NCI-H82 (cell line): ENCODE measurements around the gene PTMA.
"Not testable (repeated sequence)": the region's sequence is repeated elsewhere in the genome, so short reads cannot be mapped to it uniquely, and the experiment has no call there.

Source experiments
- DNase-seq: peaks from one replicate; lab custom pipeline; 2025; lab: John Stamatoyannopoulos, UW

Gene PTMA, protein sequence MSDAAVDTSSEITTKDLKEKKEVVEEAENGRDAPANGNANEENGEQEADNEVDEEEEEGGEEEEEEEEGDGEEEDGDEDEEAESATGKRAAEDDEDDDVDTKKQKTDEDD

GRCh38 chr2:231707927-231708772 is at the start of gene PTMA:
Gene PTMA (plus strand): TSS chr2:231708525. CDS start chr2:231708707, 182 bp downstream.
- DNase-seq: peak; percentile 100

GRCh38 chr2:231660073-231660472 is 48.3 kb upstream of the PTMA start:
- DNase-seq: not testable (repeated sequence)

- DNase-seq: no peak
These were observed 47.5 kb upstream of the PTMA start for GRCh38 chr2:231660860-231661259.

GRCh38 chr2:231661422-231662027 is 46.8 kb upstream of the PTMA start:
- DNase-seq: no peak

DNA sequence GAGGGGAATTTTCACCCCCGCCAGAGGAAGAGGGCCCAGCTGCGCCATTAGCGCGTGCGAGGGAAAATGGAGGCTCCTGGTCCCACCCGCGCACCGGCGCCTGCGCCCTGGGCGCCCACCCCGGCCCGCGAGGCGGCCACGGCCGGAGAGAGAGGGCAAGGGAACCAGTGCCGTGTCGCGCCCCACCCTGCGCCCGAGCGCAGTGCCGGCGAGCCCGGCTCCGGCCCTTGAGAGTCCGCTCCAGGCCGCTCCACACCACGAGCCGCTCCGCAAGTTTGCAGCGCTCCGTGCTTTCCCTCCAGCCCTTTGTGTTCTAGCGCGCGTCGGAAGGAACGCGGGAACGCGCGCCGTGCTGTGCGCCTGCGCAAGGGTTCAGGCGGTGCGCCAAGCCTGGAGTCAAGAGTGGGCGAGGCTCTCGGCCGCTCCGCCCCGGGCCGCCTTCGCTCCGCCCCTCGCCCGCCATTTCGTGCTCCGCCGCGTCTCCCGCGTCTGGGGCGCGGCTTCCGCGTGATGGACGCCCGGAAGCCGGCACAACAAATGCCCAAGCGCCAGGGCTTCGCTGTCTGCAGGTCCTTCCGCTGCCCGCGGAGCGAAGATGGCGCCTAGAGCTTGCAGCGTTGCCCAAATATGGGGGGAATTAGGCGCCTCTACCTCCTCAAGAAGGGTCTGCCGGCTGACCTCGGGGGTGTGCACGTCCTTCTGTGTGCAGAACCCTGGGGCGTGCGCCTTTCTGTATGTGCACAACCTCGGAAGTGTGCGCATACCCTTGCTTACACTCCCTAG is 46.1 kb upstream of the PTMA start:
- no peak for DNase-seq

GRCh38 chr2:231662811-231663457 is 45.4 kb upstream of the PTMA start:
- no peak for DNase-seq

DNA sequence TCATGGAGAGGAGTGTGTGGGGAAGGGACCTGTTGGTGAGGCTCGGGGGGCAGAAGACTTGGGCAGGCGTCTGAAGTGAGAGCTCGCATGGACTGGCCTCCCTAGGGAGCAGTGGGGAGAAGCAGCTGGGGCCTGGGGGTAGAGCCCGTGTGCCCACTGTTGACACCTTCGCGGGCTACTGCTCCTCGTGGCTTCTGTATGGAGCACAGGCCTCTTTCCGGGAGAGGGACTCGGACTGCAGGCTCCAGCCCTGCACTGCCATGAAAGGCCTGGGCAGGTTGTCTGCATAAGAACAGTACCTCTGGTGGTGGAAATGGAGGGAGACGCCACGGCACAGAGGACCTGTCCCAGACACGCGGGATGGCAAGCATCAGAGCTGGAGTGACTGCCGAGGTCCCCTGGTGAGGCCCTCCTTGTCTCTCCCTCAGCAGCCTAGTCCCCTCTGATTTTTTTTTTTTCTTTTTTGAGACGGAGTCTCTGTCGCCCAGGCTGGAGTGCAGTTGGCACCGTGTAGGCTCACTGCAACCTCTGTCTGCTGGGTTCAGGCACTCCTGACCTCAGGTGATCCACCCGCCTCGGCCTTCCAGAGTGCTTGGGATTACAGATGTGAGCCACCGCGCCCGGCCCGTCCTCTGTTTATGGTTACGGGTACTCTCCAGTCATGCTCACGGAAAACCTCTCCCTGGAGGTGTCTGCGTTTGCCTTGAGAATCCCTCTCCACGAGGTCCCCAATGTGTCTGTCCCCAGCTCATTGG is 44.7 kb upstream of the PTMA start:
- DNase-seq: no peak

- no peak for DNase-seq
These were observed 43.6 kb upstream of the PTMA start for GRCh38 chr2:231664727-231665126.

- no peak for DNase-seq
These were observed 42.8 kb upstream of the PTMA start for GRCh38 chr2:231665245-231666170.

- peak; percentile 72 for DNase-seq
These were observed 41.9 kb upstream of the PTMA start for GRCh38 chr2:231666171-231667095.

DNA sequence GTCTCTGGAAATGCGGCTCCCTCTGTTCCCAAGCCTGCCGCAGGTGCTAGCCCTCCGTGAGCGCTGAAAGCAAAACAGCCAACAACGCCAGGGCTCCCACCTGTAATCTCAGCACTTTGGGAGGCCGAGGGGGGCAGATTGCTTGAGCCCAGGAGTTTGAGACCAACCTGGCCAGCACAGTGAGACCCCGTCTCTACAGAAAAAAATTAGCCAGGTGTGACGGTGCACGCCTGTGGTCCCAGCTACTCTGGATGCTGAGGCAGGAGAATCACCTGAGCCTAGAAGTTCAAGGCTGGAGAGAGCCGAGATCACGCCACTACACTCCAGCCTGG is 41.3 kb upstream of the PTMA start:
- DNase-seq: no peak

GRCh38 chr2:231667496-231667895 is 40.8 kb upstream of the PTMA start:
- no peak for DNase-seq

DNA sequence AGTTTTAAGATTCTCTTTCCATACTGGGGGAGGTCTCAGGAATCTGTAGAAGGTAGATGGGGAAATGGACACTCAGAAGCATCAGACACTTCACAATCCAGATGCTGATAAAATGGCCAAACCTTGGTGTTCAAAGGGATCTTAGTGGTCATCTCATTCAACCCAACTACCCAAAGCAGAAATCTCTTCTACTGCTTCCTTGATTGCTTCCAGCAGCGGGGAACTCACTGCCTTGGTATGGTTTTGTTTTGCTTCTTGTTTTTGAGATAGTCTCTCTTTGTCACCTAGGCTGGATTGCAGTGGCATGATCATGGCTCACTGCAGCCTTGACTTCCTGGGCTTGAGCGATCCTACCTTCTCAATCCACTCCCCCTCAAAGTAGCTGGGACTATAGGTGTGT is 39.3 kb upstream of the PTMA start:
- no peak for DNase-seq

DNA sequence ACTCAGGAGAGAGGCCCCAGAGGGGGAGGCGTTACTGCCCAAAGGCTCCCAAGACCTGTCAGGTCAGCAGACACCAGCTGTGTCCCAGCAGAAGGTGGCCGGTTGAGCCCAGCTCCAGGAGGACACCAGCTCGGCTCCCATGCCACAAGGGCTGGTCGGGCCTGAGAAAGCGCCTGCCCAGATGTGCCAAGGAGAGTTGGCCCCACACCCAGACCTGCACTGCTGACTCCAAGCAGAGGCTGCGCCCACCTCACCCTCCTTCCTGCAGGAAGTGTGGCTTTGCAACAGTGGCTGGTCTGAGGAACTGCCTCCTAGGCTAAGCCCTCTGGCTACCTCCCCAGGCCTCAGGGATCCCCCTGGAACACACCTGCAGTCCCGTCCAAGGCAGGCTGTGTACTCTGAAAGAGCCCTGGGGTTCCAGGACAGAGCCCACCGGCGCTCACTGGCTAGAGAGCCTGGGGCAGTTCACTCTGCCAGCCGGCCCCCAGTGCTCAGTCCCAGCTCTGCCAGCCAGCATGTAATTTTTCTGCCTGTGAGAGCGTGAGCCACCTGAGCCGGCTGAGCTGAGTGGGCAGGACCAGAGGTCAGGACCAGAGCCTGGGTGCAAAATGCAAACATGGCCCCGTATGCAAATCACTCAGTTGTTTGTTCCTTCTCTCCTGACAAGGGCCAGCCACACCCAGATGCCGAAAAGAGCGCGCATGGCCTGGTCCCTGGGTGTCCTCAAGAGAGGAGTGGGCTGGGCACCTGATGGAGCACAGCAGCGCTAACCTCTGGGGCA is 36.9 kb upstream of the PTMA start:
- no peak for DNase-seq

DNA sequence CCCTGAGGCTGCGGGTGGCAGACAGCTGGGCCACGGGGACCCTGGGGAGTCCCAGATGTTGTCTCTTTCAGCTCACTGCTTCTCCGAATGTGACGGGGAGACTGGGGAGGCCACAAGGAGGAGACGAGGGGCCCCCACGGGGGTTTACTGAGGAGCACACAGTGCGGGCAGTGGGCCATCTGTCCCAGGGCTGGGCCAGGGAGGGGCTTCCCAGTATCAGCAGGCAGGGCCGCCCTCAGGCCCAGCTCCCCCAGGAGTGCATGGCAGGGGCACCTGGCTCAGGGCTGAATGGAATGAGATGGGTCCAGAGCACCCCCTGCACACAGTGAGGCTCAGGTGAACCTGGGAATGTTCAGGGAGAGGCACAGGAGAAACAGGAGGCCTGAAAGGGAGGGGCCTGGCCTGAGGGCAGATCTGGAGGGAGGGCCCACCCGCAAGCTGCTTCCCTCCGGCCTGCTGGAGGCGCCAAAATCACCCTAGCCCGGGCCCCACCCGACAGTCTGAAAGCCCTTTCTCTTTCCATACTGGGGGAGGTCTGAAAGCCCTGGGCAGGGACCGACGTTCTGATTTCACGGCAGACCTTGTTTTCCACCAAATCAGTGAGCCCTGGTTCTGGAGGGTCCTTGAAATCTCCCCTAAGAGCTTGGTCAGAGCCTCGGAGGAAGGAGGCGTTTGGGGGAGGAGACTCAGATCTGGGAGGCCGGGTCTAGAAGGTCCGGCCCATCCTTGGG is 35.5 kb upstream of the PTMA start:
- DNase-seq: peak; percentile 87

- peak; percentile 90 for DNase-seq
These were observed 35.0 kb upstream of the PTMA start for GRCh38 chr2:231673348-231673770.

GRCh38 chr2:231674587-231675338 is 33.6 kb upstream of the PTMA start:
- peak; percentile 87 for DNase-seq
